Measurements from ENCODE around the gene LOXHD1. TPM values are rescaled to one million over a fixed set of nuclear protein-coding genes. Genes with fewer than 3 reads are reported as not detected.

The LOXHD1 gene
- total and polyA plus RNA-seq, 2 of the 13 experiments (the other 11 are each of a cell fraction or from before 2014, with no cell fraction given) = not detected

GRCh38 chr18:46619559-46619958 is 37.5 kb downstream of the LOXHD1 start:
- TF ChIP-seq ZNF101 (CRISPR knock-in tag; IDR thresholded peaks at IDR 0.05; ENCODE audit: borderline replicate concordance, low read depth) (no peak), SNAPC5 (CRISPR knock-in tag; IDR thresholded peaks at IDR 0.05; ENCODE audit: borderline replicate concordance) (no peak), NFIB (CRISPR knock-in tag; IDR thresholded peaks at IDR 0.05; ENCODE audit: borderline replicate concordance) (no peak), IRF9 (CRISPR knock-in tag; IDR thresholded peaks at IDR 0.05; ENCODE audit: borderline replicate concordance) (no peak), ZBTB21 (CRISPR knock-in tag; IDR thresholded peaks at IDR 0.05) (no peak), BRF2 (CRISPR knock-in tag; IDR thresholded peaks at IDR 0.05) (no peak), CTCF (CRISPR knock-in tag; IDR thresholded peaks at IDR 0.05) (no peak), XBP1 (CRISPR knock-in tag; IDR thresholded peaks at IDR 0.05) (no peak), ZNF296 (CRISPR knock-in tag; conservative IDR thresholded peaks at IDR 0.05) (no peak), ARHGAP35 (CRISPR knock-in tag; IDR thresholded peaks at IDR 0.05; ENCODE audit: borderline replicate concordance) (no peak), ZNF3 (CRISPR knock-in tag; IDR thresholded peaks at IDR 0.05) (no peak), GTF2F1 (IDR thresholded peaks at IDR 0.05; ENCODE audit: low read length) (no peak), CCDC6 (CRISPR knock-in tag; IDR thresholded peaks at IDR 0.05) (no peak)
- intact Hi-C loops (cut with micrococcal nuclease; ENCODE audit: unreplicated experiment) = no loop called here

More at GRCh38 chr18:46619559-46619958, 37.5 kb downstream of the LOXHD1 start:
- in situ Hi-C loops (cut with HindIII; ENCODE audit: extremely low pct_ligation_motif_present, low pct_unique_long_range_greater_than_20kb) = no loop called here
- FAIRE-seq (no peak), DNase-seq (ENCODE audit: low spot score) (no peak), ATAC-seq (no peak)
- Histone ChIP-seq H3K9me3 (ENCODE audit: low read length) (no peaks in the 10 kb centered on the region), H3K4me3 (replicated peaks in 1 of 3; ENCODE audit: insufficient read depth in 1 of 3, low read depth in 2 of 3, low read length in 3 of 3) (no peak overlapping the region), H3K36me3 (replicated peaks in 1 of 2; ENCODE audit: control insufficient read depth in 1 of 2, insufficient read depth in 2 of 2, low read length in 2 of 2) (no peaks in the 10 kb centered on the region), H3K27ac (ENCODE audit: extremely low read length, insufficient read depth, low read length) (no peak overlapping the region), H3K4me1 (ENCODE audit: insufficient read depth, low read length) (peaks cover 8% of the 10 kb centered on the region; the same call in 1 of the 2 replicates), H3K27me3 (ENCODE audit: control insufficient read depth in 1 of 2, insufficient read depth in 2 of 2, low read length in 2 of 2) (no peaks in the 10 kb centered on the region), H3K9ac (ENCODE audit: insufficient read depth, low read depth, low read length) (no peak overlapping the region), H3K4me2 (ENCODE audit: low read depth, low read length) (no peak overlapping the region), H4K20me1 (ENCODE audit: insufficient read depth, low read length) (no peaks in the 10 kb centered on the region), H3K79me2 (ENCODE audit: insufficient read depth, low read length) (no peaks in the 10 kb centered on the region), H2AFZ (ENCODE audit: low read length) (no peak overlapping the region)
- POLR2A ChIA-PET = no interaction called here
- BruUV-seq (replicated peaks) = no TSS peak
- WGBS (ENCODE audit: low lambda C conversion rate) = 32% methylated on average over 2 of the region's 3 CpGs
- CTCF ChIA-PET (ENCODE audit: low intra/inter-chr PET ratio, low total read pairs) = no interaction called here
